Cardiac muscle cell (in vitro differentiated cells and primary cell): Measurements from ENCODE around the gene PI4K2A. TPM values are rescaled to one million over a fixed set of nuclear protein-coding genes. Genes with fewer than 3 reads are reported as not detected.
A peak's percentile ranks its signal among the peaks of the same experiment; 100 is the strongest.

Experiments used
- DNase-seq, 2 donors: peaks; one replicate each; pipeline versions ENCODE4 v3.0.0 to v3.0.0-alpha.2; 2010 to 2017; ENCODE audit warnings: low read depth in 1 of 2, low spot score in 1 of 2
- H3K27ac ChIP-seq: fragments of 200-600 bp; sonication (generic); 2 replicates; pipeline ENCODE4 v1.5.1; 2016
- H3K27me3 ChIP-seq: fragments of 200-600 bp; sonication (generic); 2 replicates; pipeline ENCODE4 v1.6.0; 2016; ENCODE audit warnings: control low read depth
- H3K36me3 ChIP-seq: fragments of 200-600 bp; sonication (generic); 2 replicates; pipeline ENCODE4 v1.5.1; 2016; ENCODE audit warnings: control low read depth
- H3K4me1 ChIP-seq: fragments of 200-600 bp; sonication (generic); 2 replicates; pipeline ENCODE4 v1.8.1; 2017; ENCODE audit warnings: low read depth, mild to moderate bottlenecking, mixed run types
- H3K4me3 ChIP-seq: fragments of 200-600 bp; sonication (generic); 2 replicates; pipeline ENCODE4 v1.5.1; 2016; ENCODE audit warnings: mild to moderate bottlenecking
- H3K9me3 ChIP-seq: fragments of 200-600 bp; sonication (generic); 2 replicates; pipeline ENCODE4 v1.5.1; 2017; ENCODE audit warnings: low read depth, mild to moderate bottlenecking, control low read depth
- polyA plus RNA-seq: library from polyadenylated mRNA; unstranded; fragments of >200 nt; fragmentation: Nextera tagmentation; extraction: Ambion mirVana; gene quantifications from 2 replicates; pipeline ENCODE4 v1.2.1, GENCODE V29; 2016
- total RNA-seq: library from RNA; depleted of rRNA; stranded (reverse); fragments of >200 nt; gene quantifications from 2 replicates; pipeline ENCODE4 v1.2.3, GENCODE V29; 2016
- TF ChIP-seq, protein P1 (sequence below): IDR thresholded peaks from 2 replicates; pipeline ENCODE4 v1.5.1; 2012; ENCODE audit warnings: low read depth, mild to moderate bottlenecking, low read length

PI4K2A gene
- total and polyA plus RNA-seq, 2 experiments from 2014 or later: 19.7 to 20.1 TPM

DNA sequence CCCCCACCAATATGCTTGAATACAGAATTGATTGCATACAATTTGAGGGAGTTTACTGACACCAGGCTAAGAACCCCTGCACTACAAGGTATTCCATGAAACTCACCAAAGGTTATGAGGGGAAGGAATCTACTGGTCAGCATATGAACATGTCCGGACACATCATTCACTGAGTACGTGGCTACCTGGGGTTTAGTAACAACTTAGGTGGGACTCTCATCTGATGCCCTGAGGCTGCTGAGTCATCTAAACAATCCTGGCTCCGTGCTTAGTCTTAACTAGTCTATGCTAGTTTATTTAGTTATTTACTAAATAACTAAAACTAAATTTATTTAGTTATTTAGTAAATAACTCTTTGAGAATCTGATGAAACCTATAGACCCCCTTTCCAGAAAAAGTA is 11.3 kb downstream of the PI4K2A start:
- TF ChIP-seq, protein P1, sequence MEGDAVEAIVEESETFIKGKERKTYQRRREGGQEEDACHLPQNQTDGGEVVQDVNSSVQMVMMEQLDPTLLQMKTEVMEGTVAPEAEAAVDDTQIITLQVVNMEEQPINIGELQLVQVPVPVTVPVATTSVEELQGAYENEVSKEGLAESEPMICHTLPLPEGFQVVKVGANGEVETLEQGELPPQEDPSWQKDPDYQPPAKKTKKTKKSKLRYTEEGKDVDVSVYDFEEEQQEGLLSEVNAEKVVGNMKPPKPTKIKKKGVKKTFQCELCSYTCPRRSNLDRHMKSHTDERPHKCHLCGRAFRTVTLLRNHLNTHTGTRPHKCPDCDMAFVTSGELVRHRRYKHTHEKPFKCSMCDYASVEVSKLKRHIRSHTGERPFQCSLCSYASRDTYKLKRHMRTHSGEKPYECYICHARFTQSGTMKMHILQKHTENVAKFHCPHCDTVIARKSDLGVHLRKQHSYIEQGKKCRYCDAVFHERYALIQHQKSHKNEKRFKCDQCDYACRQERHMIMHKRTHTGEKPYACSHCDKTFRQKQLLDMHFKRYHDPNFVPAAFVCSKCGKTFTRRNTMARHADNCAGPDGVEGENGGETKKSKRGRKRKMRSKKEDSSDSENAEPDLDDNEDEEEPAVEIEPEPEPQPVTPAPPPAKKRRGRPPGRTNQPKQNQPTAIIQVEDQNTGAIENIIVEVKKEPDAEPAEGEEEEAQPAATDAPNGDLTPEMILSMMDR: no peak

GRCh38 chr10:97656777-97657176 is 16.3 kb downstream of the PI4K2A start:
- TF ChIP-seq, protein P1: no peak
- H3K4me3 ChIP-seq: no peak overlapping the region
- no peak for DNase-seq
- H3K27ac ChIP-seq: no peak overlapping the region
- H3K4me1 ChIP-seq: no peaks in the 10 kb centered on the region
- no peaks in the 10 kb centered on the region for H3K27me3 ChIP-seq
- no peaks in the 10 kb centered on the region for H3K9me3 ChIP-seq
- peaks cover 55% of the 10 kb centered on the region for H3K36me3 ChIP-seq

More for the DNA sequence above, 11.3 kb downstream of the PI4K2A start:
- Histone ChIP-seq H3K4me1 (no peaks in the 10 kb centered on the region), H3K27ac (no peak overlapping the region), H3K4me3 (no peak overlapping the region), H3K27me3 (no peaks in the 10 kb centered on the region), H3K9me3 (no peaks in the 10 kb centered on the region), H3K36me3 (peaks cover 44% of the 10 kb centered on the region)
- DNase-seq: no peak

GRCh38 chr10:97659589-97659988 is 19.1 kb downstream of the PI4K2A start:
- TF ChIP-seq, protein P1: no peak
- peaks cover 5% of the 10 kb centered on the region for H3K4me1 ChIP-seq
- H3K27me3 ChIP-seq: no peaks in the 10 kb centered on the region
- peaks cover 49% of the 10 kb centered on the region for H3K36me3 ChIP-seq
- H3K9me3 ChIP-seq: no peaks in the 10 kb centered on the region
- no peak overlapping the region for H3K4me3 ChIP-seq
- no peak overlapping the region for H3K27ac ChIP-seq
- peak in 1 of 2 donors; percentile 81 for DNase-seq

GRCh38 chr10:97664282-97664850 is 23.9 kb downstream of the PI4K2A start:
- Histone ChIP-seq H3K4me1 (peaks cover 8% of the 10 kb centered on the region), H3K27me3 (no peaks in the 10 kb centered on the region), H3K36me3 (peaks cover 38% of the 10 kb centered on the region), H3K9me3 (no peaks in the 10 kb centered on the region), H3K27ac (peak overlapping the region; percentile 80), H3K4me3 (no peak overlapping the region)
- TF ChIP-seq, protein P1: no peak
- peak in 1 of 2 donors; percentile 31 for DNase-seq

DNA sequence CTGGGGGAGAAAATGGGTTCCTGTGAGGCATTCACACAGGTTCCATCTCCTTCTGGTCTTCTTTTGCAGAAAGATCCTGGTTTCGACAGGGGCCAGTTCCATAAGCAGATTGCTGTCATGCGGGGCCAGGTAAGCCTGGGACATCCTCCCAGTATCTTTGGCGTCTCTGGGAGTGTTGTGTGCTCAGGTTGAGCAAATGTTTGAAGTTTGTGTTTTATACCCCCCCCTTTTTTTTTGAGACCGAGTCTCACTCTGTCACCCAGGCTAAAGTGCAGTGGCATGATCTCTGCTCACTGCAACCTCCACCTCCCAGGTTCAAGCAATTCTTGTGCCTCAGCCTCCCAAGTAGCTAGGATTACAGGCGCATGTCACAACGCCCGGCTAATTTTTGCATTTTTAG is 26.5 kb downstream of the PI4K2A start:
- Histone ChIP-seq H3K4me1 (peaks cover 8% of the 10 kb centered on the region), H3K4me3 (no peak overlapping the region), H3K9me3 (no peaks in the 10 kb centered on the region), H3K27me3 (no peaks in the 10 kb centered on the region), H3K36me3 (peaks cover 38% of the 10 kb centered on the region), H3K27ac (no peak overlapping the region)
- TF ChIP-seq, protein P1: no peak
- no peak for DNase-seq

- Histone ChIP-seq H3K27me3 (no peaks in the 10 kb centered on the region), H3K36me3 (peaks cover 35% of the 10 kb centered on the region), H3K4me3 (no peak overlapping the region), H3K4me1 (peaks cover 8% of the 10 kb centered on the region), H3K27ac (no peak overlapping the region), H3K9me3 (no peaks in the 10 kb centered on the region)
- no peak for DNase-seq
- TF ChIP-seq, protein P1: no peak
These were observed 27.0 kb downstream of the PI4K2A start for GRCh38 chr10:97667463-97667862.
